Astrocyte (in vitro differentiated cells and primary cell): ENCODE measurements around the gene RANBP1.

Source experiments
- EZH2 ChIP-seq: IDR thresholded peaks from 2 replicates; pipeline ENCODE4 v1.6.1; 2012; ENCODE audit warnings: mild to moderate bottlenecking, low read length, inconsistent platforms; ENCODE audit not compliant: insufficient read depth
- TF ChIP-seq, protein P1 (sequence below): IDR thresholded peaks from 2 replicates; pipeline ENCODE4 v1.5.1; 2011; ENCODE audit warnings: low read depth, mild to moderate bottlenecking, inconsistent platforms, low read length, moderate library complexity; ENCODE audit not compliant: insufficient read depth

- TF ChIP-seq, protein P1, sequence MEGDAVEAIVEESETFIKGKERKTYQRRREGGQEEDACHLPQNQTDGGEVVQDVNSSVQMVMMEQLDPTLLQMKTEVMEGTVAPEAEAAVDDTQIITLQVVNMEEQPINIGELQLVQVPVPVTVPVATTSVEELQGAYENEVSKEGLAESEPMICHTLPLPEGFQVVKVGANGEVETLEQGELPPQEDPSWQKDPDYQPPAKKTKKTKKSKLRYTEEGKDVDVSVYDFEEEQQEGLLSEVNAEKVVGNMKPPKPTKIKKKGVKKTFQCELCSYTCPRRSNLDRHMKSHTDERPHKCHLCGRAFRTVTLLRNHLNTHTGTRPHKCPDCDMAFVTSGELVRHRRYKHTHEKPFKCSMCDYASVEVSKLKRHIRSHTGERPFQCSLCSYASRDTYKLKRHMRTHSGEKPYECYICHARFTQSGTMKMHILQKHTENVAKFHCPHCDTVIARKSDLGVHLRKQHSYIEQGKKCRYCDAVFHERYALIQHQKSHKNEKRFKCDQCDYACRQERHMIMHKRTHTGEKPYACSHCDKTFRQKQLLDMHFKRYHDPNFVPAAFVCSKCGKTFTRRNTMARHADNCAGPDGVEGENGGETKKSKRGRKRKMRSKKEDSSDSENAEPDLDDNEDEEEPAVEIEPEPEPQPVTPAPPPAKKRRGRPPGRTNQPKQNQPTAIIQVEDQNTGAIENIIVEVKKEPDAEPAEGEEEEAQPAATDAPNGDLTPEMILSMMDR, result no peak
- TF ChIP-seq EZH2, result no peak
Measured at GRCh38 chr22:20142711-20143621, 27.1 kb downstream of the RANBP1 start.
